Natural killer cell (primary cell): ENCODE measurements around the gene CFAP299. TPM values are rescaled to one million over a fixed set of nuclear protein-coding genes. Genes with fewer than 3 reads are reported as not detected.
"Not testable (repeated sequence)": the region's sequence is repeated elsewhere in the genome, so short reads cannot be mapped to it uniquely, and the experiment has no call there.

Source experiments
- ATAC-seq, 3 donors: fragments of 150-1000 bp in 2 of 3; fragments of 200-7000 bp in 1 of 3; cut with Tn5 transposase; 1 replicate in 1 of 3; 2 replicates in 2 of 3; pipeline ENCODE4 v1.10.0; 2021; ENCODE audit warnings: mild to moderate bottlenecking in 2 of 3, moderate library complexity in 2 of 3
- DNase-seq, 2 donors: peaks; one replicate each; pipeline versions ENCODE4 v3.0.0 to v3.0.0-alpha.2; 2013 to 2021; ENCODE audit warnings: mixed read lengths in 1 of 2
- H3K27ac ChIP-seq: one replicate; pipeline ENCODE4 v1.5.1; 2013; ENCODE audit warnings: mild to moderate bottlenecking, low read length
- H3K27me3 ChIP-seq: one replicate; pipeline ENCODE4 v1.6.1; 2013; ENCODE audit warnings: low read length; ENCODE audit not compliant: control insufficient read depth, insufficient read depth
- H3K36me3 ChIP-seq: one replicate; pipeline ENCODE4 v1.6.1; 2013; ENCODE audit warnings: low read length; ENCODE audit not compliant: control insufficient read depth, insufficient read depth
- H3K4me1 ChIP-seq: one replicate; pipeline ENCODE4 v1.6.1; 2013; ENCODE audit warnings: low read length; ENCODE audit not compliant: control insufficient read depth, insufficient read depth
- H3K4me3 ChIP-seq: one replicate; pipeline ENCODE4 v1.5.1; 2013; ENCODE audit warnings: low read length
- H3K9me3 ChIP-seq: one replicate; pipeline ENCODE4 v1.6.1; 2013; ENCODE audit warnings: low read length; ENCODE audit not compliant: control insufficient read depth, insufficient read depth
- H3K27ac Mint-ChIP-seq, 2 donors: one replicate each; pipeline ENCODE4 v1.8.0; 2022; ENCODE audit warnings: mild to moderate bottlenecking in 2 of 2, mixed read lengths in 2 of 2, moderate library complexity in 1 of 2
- H3K27me3 Mint-ChIP-seq, 2 donors: one replicate each; pipeline ENCODE4 v1.8.0; 2022; ENCODE audit warnings: low read depth in 2 of 2, mixed read lengths in 2 of 2
- H3K36me3 Mint-ChIP-seq: one replicate; pipeline ENCODE4 v1.8.0; 2022; ENCODE audit warnings: mixed read lengths
- H3K4me1 Mint-ChIP-seq, 2 donors: one replicate each; pipeline ENCODE4 v1.8.0; 2022; ENCODE audit warnings: mixed read lengths in 2 of 2
- H3K4me3 Mint-ChIP-seq: one replicate; pipeline ENCODE4 v1.8.0; 2022; ENCODE audit warnings: mild to moderate bottlenecking, moderate library complexity, mixed read lengths
- H3K9me3 Mint-ChIP-seq, 2 donors: one replicate each; pipeline ENCODE4 v1.8.0; 2022; ENCODE audit warnings: mixed read lengths in 2 of 2
- CTCF ChIP-seq: fragments of 200-600 bp; IDR thresholded peaks from one replicate; pipeline ENCODE4 v1.8.0; 2022; ENCODE audit warnings: antibody characterized with exemption
- WGBS: methylation state at CpG from one replicate; pipeline ENCODE4 v1.1.7; 2013; ENCODE audit warnings: missing lambda C conversion rate; ENCODE audit not compliant: insufficient coverage; 5-methylcytosine and 5-hydroxymethylcytosine counted together
- intact Hi-C: fragments of 100-400 bp; cut with micrococcal nuclease; formaldehyde crosslinking; loops from one replicate; pipeline ENCODE4 v1.14.2; 2022
- total RNA-seq, 4 donors: library from RNA; stranded (reverse); fragments of 120-200 nt in 1 of 4; gene quantifications; one replicate each; pipeline versions ENCODE4 v1.2.3 to v1.2.4, GENCODE V29; 2013 to 2022

The CFAP299 gene
- total RNA-seq, 3 donors from 2014 or later (not counting 1 experiment from before 2014, with no cell fraction given), result not detected

DNA sequence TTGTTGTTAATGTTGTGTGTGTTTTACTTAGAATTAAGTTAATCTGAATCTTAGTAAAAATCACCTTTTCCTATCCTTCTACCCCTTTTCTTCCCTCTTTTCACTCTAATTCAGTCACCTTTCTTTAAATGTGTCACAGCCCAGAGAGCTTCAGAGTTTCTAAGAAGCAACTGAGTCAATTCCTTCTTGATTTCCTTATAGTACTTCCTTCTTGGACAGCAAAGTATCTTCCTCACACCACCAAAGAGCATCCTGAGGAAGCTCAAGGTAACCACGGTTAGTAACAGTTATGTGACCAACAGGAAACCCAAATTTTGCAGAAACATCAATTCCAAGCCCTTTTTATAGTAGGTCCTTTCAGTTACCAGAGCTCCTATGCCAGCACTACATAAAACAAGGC, 451.8 kb downstream of the CFAP299 start:
- no peak for TF ChIP-seq CTCF
- Histone ChIP-seq H3K27me3 (no peaks in the 10 kb centered on the region), H3K27ac (no peak overlapping the region), H3K4me3 (no peak overlapping the region), H3K4me1 (no peaks in the 10 kb centered on the region), H3K9me3 (no peaks in the 10 kb centered on the region), H3K36me3 (no peaks in the 10 kb centered on the region)
- H3K4me3 Mint-ChIP-seq, result no peak overlapping the region
- ATAC-seq (no peak), DNase-seq (no peak)
- intact Hi-C loops, result no loop called here
- no peaks in the 10 kb centered on the region for H3K27me3 Mint-ChIP-seq
- no peak overlapping the region for H3K27ac Mint-ChIP-seq
- no peaks in the 10 kb centered on the region for H3K36me3 Mint-ChIP-seq
- WGBS, result 0% methylated on average over 1 of the region's 1 CpG
- H3K9me3 Mint-ChIP-seq, result no peaks in the 10 kb centered on the region
- peaks cover 0 to 8% of the 10 kb centered on the region in 2 donors for H3K4me1 Mint-ChIP-seq

DNA sequence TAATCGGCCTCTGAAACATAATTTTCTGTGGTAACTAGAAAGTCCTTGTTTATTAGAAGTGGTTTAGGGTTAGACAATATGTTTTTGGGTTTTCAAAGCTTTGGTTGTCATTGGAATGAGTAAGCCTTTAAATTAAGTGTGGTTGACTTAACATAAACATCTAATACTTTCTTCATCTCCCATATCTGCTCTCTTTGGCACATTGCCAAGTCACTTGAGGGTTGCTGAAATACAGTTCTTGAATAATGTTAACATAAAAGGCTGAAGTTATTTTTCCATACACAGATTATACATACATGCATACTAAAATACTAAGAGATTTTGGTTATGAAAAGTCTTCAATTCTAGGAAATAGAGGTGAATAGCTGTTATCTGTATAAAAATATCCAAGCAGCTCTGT, 453.3 kb downstream of the CFAP299 start:
- 100% methylated on average over 1 of the region's 1 CpG for WGBS
- H3K27me3 ChIP-seq, result no peaks in the 10 kb centered on the region
- no peak overlapping the region for H3K4me3 Mint-ChIP-seq
- intact Hi-C loops, result no loop called here
- no peak overlapping the region for H3K27ac ChIP-seq
- no peaks in the 10 kb centered on the region for H3K27me3 Mint-ChIP-seq
- TF ChIP-seq CTCF, result no peak
- H3K9me3 ChIP-seq, result no peaks in the 10 kb centered on the region
- H3K4me1 Mint-ChIP-seq, result peaks cover 0 to 8% of the 10 kb centered on the region in 2 donors
- DNase-seq, result peak in 1 of 2 donors; percentile 40
- no peak overlapping the region for H3K27ac Mint-ChIP-seq
- no peaks in the 10 kb centered on the region for H3K36me3 ChIP-seq
- H3K36me3 Mint-ChIP-seq, result no peaks in the 10 kb centered on the region
- no peak overlapping the region for H3K4me3 ChIP-seq
- no peaks in the 10 kb centered on the region for H3K4me1 ChIP-seq
- no peak for ATAC-seq
- H3K9me3 Mint-ChIP-seq, result no peaks in the 10 kb centered on the region

GRCh38 chr4:80790152-80790551, 454.6 kb downstream of the CFAP299 start:
- no peaks in the 10 kb centered on the region for H3K36me3 Mint-ChIP-seq
- ATAC-seq (no peak), DNase-seq (no peak)
- H3K27ac Mint-ChIP-seq, result no peak overlapping the region
- H3K9me3 ChIP-seq, result no peaks in the 10 kb centered on the region
- no peaks in the 10 kb centered on the region for H3K9me3 Mint-ChIP-seq
- H3K4me3 Mint-ChIP-seq, result no peak overlapping the region
- no peak overlapping the region for H3K4me3 ChIP-seq
- H3K27ac ChIP-seq, result no peak overlapping the region
- no peaks in the 10 kb centered on the region for H3K27me3 Mint-ChIP-seq
- H3K27me3 ChIP-seq, result no peaks in the 10 kb centered on the region
- H3K4me1 Mint-ChIP-seq, result peaks cover 0 to 8% of the 10 kb centered on the region in 2 donors
- intact Hi-C loops, result no loop called here
- no CpG with 5 or more reads among the region's 3 CpGs for WGBS
- no peaks in the 10 kb centered on the region for H3K4me1 ChIP-seq
- no peak for TF ChIP-seq CTCF
- H3K36me3 ChIP-seq, result no peaks in the 10 kb centered on the region

DNA sequence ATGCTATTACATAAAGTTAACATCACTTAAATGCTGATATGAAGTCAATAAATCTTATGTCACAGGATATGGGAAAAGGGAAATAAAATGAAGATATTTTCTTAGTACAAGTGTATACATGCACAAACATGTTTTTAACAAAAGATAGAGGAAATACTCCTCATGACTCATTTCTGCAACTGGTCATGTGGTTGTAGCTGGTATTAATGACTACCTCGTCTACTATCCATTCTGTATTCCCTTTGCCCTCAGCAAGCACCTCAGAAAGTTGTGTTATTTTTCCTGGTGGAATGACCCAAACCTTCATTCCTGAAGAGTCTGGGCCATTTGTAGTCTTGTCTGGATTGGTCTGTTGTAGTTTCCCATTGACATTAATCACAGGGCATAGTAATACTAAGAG, 458.1 kb downstream of the CFAP299 start:
- H3K36me3 ChIP-seq, H3K27me3 Mint-ChIP-seq, H3K4me1 Mint-ChIP-seq, H3K27ac Mint-ChIP-seq, H3K4me3 ChIP-seq, intact Hi-C loops, H3K27ac ChIP-seq, ATAC-seq, H3K9me3 ChIP-seq, H3K27me3 ChIP-seq, H3K4me1 ChIP-seq, H3K36me3 Mint-ChIP-seq, DNase-seq, H3K4me3 Mint-ChIP-seq, H3K9me3 Mint-ChIP-seq: not testable (repeated sequence)
- WGBS, result 67% methylated on average over 1 of the region's 1 CpG
